ENCODE results near the gene RTKN2.
A peak's percentile ranks its signal among the peaks of the same experiment; 100 is the strongest.
"Not testable (repeated sequence)": the region's sequence is repeated elsewhere in the genome, so short reads cannot be mapped to it uniquely, and the experiment has no call there.

RTKN2 gene

GRCh38 chr10:62268399-62269114 is at the start of gene RTKN2:
RTKN2 (minus strand) TSS chr10:62268844; CDS start chr10:62268610, 234 bp downstream.
- peak; percentile 44 to 62 for DNase-seq (ENCODE audit: low read depth in 2 of 2)

- no peak for DNase-seq (ENCODE audit: low read depth in 2 of 2)
Measured at GRCh38 chr10:62317257-62317656, 48.6 kb upstream of the RTKN2 start.

- no peak for DNase-seq (ENCODE audit: low read depth in 2 of 2)
Measured at GRCh38 chr10:62309254-62309653, 40.6 kb upstream of the RTKN2 start.

GRCh38 chr10:62308101-62308500 is 39.5 kb upstream of the RTKN2 start:
- no peak for DNase-seq (ENCODE audit: low read depth in 2 of 2)

GRCh38 chr10:62307635-62308034 is 39.0 kb upstream of the RTKN2 start:
- DNase-seq (ENCODE audit: low read depth in 2 of 2): no peak

GRCh38 chr10:62306663-62307062 is 38.0 kb upstream of the RTKN2 start:
- no peak for DNase-seq (ENCODE audit: low read depth in 2 of 2)

GRCh38 chr10:62305813-62306212 is 37.2 kb upstream of the RTKN2 start:
- no peak for DNase-seq (ENCODE audit: low read depth in 2 of 2)

GRCh38 chr10:62303922-62304321 is 35.3 kb upstream of the RTKN2 start:
- no peak for DNase-seq (ENCODE audit: low read depth in 2 of 2)

- no peak for DNase-seq (ENCODE audit: low read depth in 2 of 2)
Measured at GRCh38 chr10:62302760-62303159, 34.1 kb upstream of the RTKN2 start.

GRCh38 chr10:62297857-62298256 is 29.2 kb upstream of the RTKN2 start:
- DNase-seq (ENCODE audit: low read depth in 2 of 2): no peak

- DNase-seq (ENCODE audit: low read depth in 2 of 2): no peak
Measured at GRCh38 chr10:62284221-62284620, 15.6 kb upstream of the RTKN2 start.

- DNase-seq (ENCODE audit: low read depth in 2 of 2): not testable (repeated sequence)
Measured at GRCh38 chr10:62281348-62281747, 12.7 kb upstream of the RTKN2 start.

GRCh38 chr10:62280392-62280791 is 11.7 kb upstream of the RTKN2 start:
- not testable (repeated sequence) for DNase-seq (ENCODE audit: low read depth in 2 of 2)

- DNase-seq (ENCODE audit: low read depth in 2 of 2): no peak
Measured at GRCh38 chr10:62278441-62278910, 9.8 kb upstream of the RTKN2 start.

GRCh38 chr10:62277971-62278370 is 9.3 kb upstream of the RTKN2 start:
- no peak for DNase-seq (ENCODE audit: low read depth in 2 of 2)

GRCh38 chr10:62270020-62270419 is 1.4 kb upstream of the RTKN2 start:
- no peak for DNase-seq (ENCODE audit: low read depth in 2 of 2)

GRCh38 chr10:62268027-62268398 is 631 bp downstream of the RTKN2 start:
- peak in 1 of 2 experiments; percentile 4 for DNase-seq (ENCODE audit: low read depth in 2 of 2)

GRCh38 chr10:62266611-62267010 is 2.0 kb downstream of the RTKN2 start:
- DNase-seq (ENCODE audit: low read depth in 2 of 2): no peak

GRCh38 chr10:62266147-62266546 is 2.5 kb downstream of the RTKN2 start:
- DNase-seq (ENCODE audit: low read depth in 2 of 2): no peak

- no peak for DNase-seq (ENCODE audit: low read depth in 2 of 2)
Measured at GRCh38 chr10:62264702-62265436, 3.8 kb downstream of the RTKN2 start.

GRCh38 chr10:62264126-62264525 is 4.5 kb downstream of the RTKN2 start:
- no peak for DNase-seq (ENCODE audit: low read depth in 2 of 2)

- no peak for DNase-seq (ENCODE audit: low read depth in 2 of 2)
Measured at GRCh38 chr10:62261666-62262065, 7.0 kb downstream of the RTKN2 start.

- DNase-seq (ENCODE audit: low read depth in 2 of 2): no peak
Measured at GRCh38 chr10:62259998-62260397, 8.6 kb downstream of the RTKN2 start.

Measured in stimulated activated CD4-positive, alpha-beta T cell treated with anti-CD3 and anti-CD28 coated beads, Interleukin-12 subunit alpha, Interleukin-12 subunit beta, amount 100 ng/mL, for 24 hours (primary cell).